IMR-90 (cell line): ENCODE data around the gene PIPOX. TPM values are rescaled to one million over a fixed set of nuclear protein-coding genes. Genes with fewer than 3 reads are reported as not detected.

Experiments used
- ATAC-seq: fragments of 200-7000 bp; cut with Tn5 transposase; 2 replicates; pipeline ENCODE4 v1.9.1; 2020; ENCODE audit warnings: low read depth, mild to moderate bottlenecking, moderate library complexity
- BruUV-seq: library from RNA; stranded (reverse); fragments of 400-500 nt; replicated peaks from 2 replicates; lab custom pipeline; 2021; lab: Mats Ljungman, UMichigan
- CTCF ChIA-PET: fragments of 300-600 bp; formaldehyde crosslinking; extraction: SDS; loops from one replicate; lab custom pipeline; 2021; ENCODE audit warnings: antibody characterized with exemption; lab: Yijun Ruan, JAX
- POLR2A ChIA-PET: fragments of 300-600 bp; sonication (Branson Sonifier 250); formaldehyde crosslinking; loops from one replicate; lab custom pipeline; 2022; ENCODE audit warnings: antibody characterized with exemption; ENCODE audit not compliant: unreplicated experiment; lab: Charles Lee
- DNase-seq: peaks from one replicate; pipeline ENCODE4 v3.0.0; 2013
- H2AFZ ChIP-seq: replicated peaks from 2 replicates; pipeline ENCODE3; 2013; ENCODE audit warnings: low read length, mild to moderate bottlenecking; ENCODE audit not compliant: poor library complexity
- H2AK5ac ChIP-seq: 2 replicates; pipeline ENCODE4 v1.6.1; 2013; ENCODE audit warnings: low read depth, low read length, inconsistent platforms
- H2AK9ac ChIP-seq: replicated peaks from 2 replicates; pipeline ENCODE3; 2013; ENCODE audit warnings: mild to moderate bottlenecking, low read depth, low read length, moderate library complexity; ENCODE audit not compliant: poor library complexity
- H2BK120ac ChIP-seq: 2 replicates; pipeline ENCODE4 v1.6.1; 2013; ENCODE audit warnings: low read depth, low read length, inconsistent platforms
- H2BK15ac ChIP-seq: 3 replicates; pipeline ENCODE4 v1.6.1; 2013; ENCODE audit warnings: low read depth, low read length, inconsistent platforms
- H2BK20ac ChIP-seq: 2 replicates; pipeline ENCODE4 v1.6.1; 2013; ENCODE audit warnings: low read depth, mild to moderate bottlenecking, inconsistent platforms, low read length, moderate library complexity
- H2BK5ac ChIP-seq: 2 replicates; pipeline ENCODE4 v1.6.1; 2013; ENCODE audit warnings: mild to moderate bottlenecking, low read depth, low read length, inconsistent platforms; ENCODE audit not compliant: poor library complexity, severe bottlenecking
- H3K14ac ChIP-seq: replicated peaks from 2 replicates; pipeline ENCODE4 v1.6.1; 2013; ENCODE audit warnings: low read depth, low read length, inconsistent platforms
- H3K18ac ChIP-seq: 2 replicates; pipeline ENCODE4 v1.6.1; 2013; ENCODE audit warnings: low read depth, low read length, control low read depth
- H3K23ac ChIP-seq: 2 replicates; pipeline ENCODE4 v1.6.1; 2013; ENCODE audit warnings: low read depth, low read length, inconsistent platforms
- H3K27ac ChIP-seq: 2 replicates; pipeline ENCODE4 v1.5.1; 2013; ENCODE audit warnings: mild to moderate bottlenecking, control low read depth, low read length; ENCODE audit not compliant: insufficient read depth
- H3K27me3 ChIP-seq: 2 replicates; pipeline ENCODE4 v1.6.1; 2013; ENCODE audit warnings: low read length; ENCODE audit not compliant: control insufficient read depth, insufficient read depth
- H3K36me3 ChIP-seq: 2 replicates; pipeline ENCODE4 v1.6.1; 2013; ENCODE audit warnings: low read length, mixed read lengths; ENCODE audit not compliant: control insufficient read depth, insufficient read depth
- H3K4ac ChIP-seq: 2 replicates; pipeline ENCODE4 v1.6.1; 2013; ENCODE audit warnings: low read depth, low read length, inconsistent platforms
- H3K4me1 ChIP-seq: 2 replicates; pipeline ENCODE4 v1.6.1; 2013; ENCODE audit warnings: low read length, mixed read lengths; ENCODE audit not compliant: control insufficient read depth, insufficient read depth
- H3K4me2 ChIP-seq: 2 replicates; pipeline ENCODE4 v1.6.1; 2013; ENCODE audit warnings: low read depth, mild to moderate bottlenecking, control low read depth, low read length, moderate library complexity
- H3K4me3 ChIP-seq: 2 replicates; pipeline ENCODE4 v1.5.1; 2013; ENCODE audit warnings: low read depth, mild to moderate bottlenecking, control low read depth, low read length, moderate library complexity; ENCODE audit not compliant: insufficient read depth
- H3K56ac ChIP-seq: 2 replicates; pipeline ENCODE4 v1.6.1; 2013; ENCODE audit warnings: low read length, inconsistent platforms; ENCODE audit not compliant: insufficient read depth; ENCODE audit errors: extremely low read depth
- H3K79me1 ChIP-seq, 2 experiments: 2 replicates each; pipeline ENCODE4 v1.6.1; 2013; ENCODE audit warnings: low read length in 2 of 2, inconsistent platforms in 1 of 2, low read depth in 1 of 2
- H3K9ac ChIP-seq: 2 replicates; pipeline ENCODE4 v1.6.1; 2013; ENCODE audit warnings: low read depth, low read length, control low read depth
- H3K9me1 ChIP-seq: 2 replicates; pipeline ENCODE4 v1.6.1; 2013; ENCODE audit warnings: low read length, inconsistent platforms; ENCODE audit not compliant: insufficient read depth
- H3K9me3 ChIP-seq: 2 replicates; pipeline ENCODE4 v1.6.1; 2013; ENCODE audit warnings: low read length; ENCODE audit not compliant: control insufficient read depth, insufficient read depth
- H4K20me1 ChIP-seq: 2 replicates; pipeline ENCODE4 v1.6.1; 2013; ENCODE audit warnings: low read length, inconsistent platforms; ENCODE audit not compliant: insufficient read depth
- H4K5ac ChIP-seq: 2 replicates; pipeline ENCODE4 v1.6.1; 2013; ENCODE audit warnings: mild to moderate bottlenecking, low read depth, low read length, control low read depth
- H4K8ac ChIP-seq, 2 experiments: 2 replicates each; pipeline ENCODE4 v1.6.1; 2013; ENCODE audit warnings: low read depth in 2 of 2, low read length in 2 of 2, control low read depth in 1 of 2, inconsistent platforms in 1 of 2
- H4K91ac ChIP-seq: 2 replicates; pipeline ENCODE4 v1.6.1; 2013; ENCODE audit warnings: low read depth, low read length, inconsistent platforms; ENCODE audit not compliant: insufficient read depth
- ELK1 ChIP-seq: fragments of 150-350 bp; IDR thresholded peaks from 2 replicates; pipeline ENCODE4 v1.6.1; 2016; ENCODE audit warnings: low read depth, mild to moderate bottlenecking, low read length, moderate library complexity, borderline replicate concordance
- MAFK ChIP-seq: IDR thresholded peaks from 2 replicates; pipeline ENCODE4 v1.6.1; 2012; ENCODE audit warnings: low read depth, low read length, improper control_type of control experiment
- NFE2L2 ChIP-seq: fragments of 150-350 bp; IDR thresholded peaks from 2 replicates; pipeline ENCODE4 v1.6.1; 2016; ENCODE audit warnings: low read depth, mild to moderate bottlenecking, low read length
- SMC3 ChIP-seq: fragments of 150-350 bp; IDR thresholded peaks from 2 replicates; pipeline ENCODE4 v1.6.1; 2016; ENCODE audit warnings: low read depth, mild to moderate bottlenecking, antibody characterized with exemption, low read length, moderate library complexity
- USF2 ChIP-seq: fragments of 150-350 bp; IDR thresholded peaks from 2 replicates; pipeline ENCODE4 v1.6.1; 2017; ENCODE audit warnings: mild to moderate bottlenecking, antibody characterized with exemption, low read length, low read depth
- WGBS, 2 experiments: methylation state at CpG; one replicate each; pipeline versions ENCODE4 v1.1.5 to v1.1.7; 2013; ENCODE audit warnings: missing lambda C conversion rate in 2 of 2; ENCODE audit not compliant: insufficient read length in 1 of 2; ENCODE audit errors: extremely low coverage in 2 of 2; 5-methylcytosine and 5-hydroxymethylcytosine counted together
- dilution Hi-C: fragments of 300-500 bp; cut with HindIII; formaldehyde crosslinking; loops from one replicate; pipeline ENCODE4 v1.14.3; 2018; ENCODE audit warnings: low sequenced_read_pairs; ENCODE audit not compliant: unreplicated experiment
- in situ Hi-C: fragments of 300-500 bp; cut with MboI; formaldehyde crosslinking; loops from 3 replicates; pipeline ENCODE4 v1.14.3; 2019; ENCODE audit warnings: low sequenced_read_pairs, inconsistent platforms, mixed read lengths
- intact Hi-C: fragments of 100-400 bp; cut with micrococcal nuclease; formaldehyde crosslinking; loops from 2 replicates; pipeline ENCODE4 v1.10.0; 2022
- polyA plus RNA-seq, 3 experiments: library from polyadenylated mRNA; depleted of rRNA; stranded (reverse); fragments of >200 nt; gene quantifications; 2 replicates each; pipeline ENCODE4 v1.2.3, GENCODE V29; 2012; ENCODE audit warnings: low replicate concordance in 1 of 3
- total RNA-seq: library from RNA; depleted of rRNA; stranded (reverse); fragments of >200 nt; gene quantifications from 2 replicates; pipeline ENCODE4 v1.2.3, GENCODE V29; 2012

The PIPOX gene
- total and polyA plus RNA-seq, 2 of the 4 experiments (the other 2 are of a cell fraction) = 0.43 to 1.3 TPM

GRCh38 chr17:29036584-29036983 is 6.4 kb upstream of the PIPOX start:
- DNase-seq (no peak), ATAC-seq (no peak)
- Histone ChIP-seq H2BK5ac (no peak overlapping the region), H4K20me1 (no peaks in the 10 kb centered on the region), H3K27ac (no peak overlapping the region), H3K9ac (no peak overlapping the region), H3K36me3 (no peaks in the 10 kb centered on the region), H2BK120ac (no peak overlapping the region), H3K14ac (no peak overlapping the region), H3K9me3 (peaks cover 27% of the 10 kb centered on the region), H3K18ac (no peak overlapping the region), H3K27me3 (peaks cover 60% of the 10 kb centered on the region), H3K23ac (no peak overlapping the region), H2BK15ac (no peak overlapping the region), H3K4me3 (no peak overlapping the region), H4K91ac (no peak overlapping the region), H3K79me1 (no peaks in the 10 kb centered on the region), H3K4me2 (no peak overlapping the region), H2AK9ac (no peak overlapping the region), H2AK5ac (no peak overlapping the region), H3K9me1 (no peaks in the 10 kb centered on the region), H3K4me1 (no peaks in the 10 kb centered on the region), H4K8ac (no peak overlapping the region), H3K4ac (no peak overlapping the region), H3K56ac (no peak overlapping the region), H2BK20ac (no peak overlapping the region), H2AFZ (no peak overlapping the region), H4K5ac (no peak overlapping the region)
- intact Hi-C loops = no loop called here
- TF ChIP-seq USF2 (no peak), NFE2L2 (no peak), SMC3 (no peak), MAFK (no peak), ELK1 (no peak)
- dilution Hi-C loops = no loop called here
- no TSS peak for BruUV-seq
- in situ Hi-C loops = no loop called here
- CTCF ChIA-PET = no interaction called here
- WGBS, 2 experiments = no CpG with 5 or more reads among the region's 5 CpGs
- POLR2A ChIA-PET = no interaction called here
